HepG2 (cell line): ENCODE measurements around the gene ALG8. TPM values are rescaled to one million over a fixed set of nuclear protein-coding genes. Genes with fewer than 3 reads are reported as not detected.

Experiments used
- FOXO1 ChIP-seq: sonication (generic); formaldehyde crosslinking; IDR thresholded peaks from 2 replicates; pipeline ENCODE4 v1.4.0; 2020; ENCODE audit warnings: missing genetic modification reagents
- NKX3-1 ChIP-seq: sonication (generic); formaldehyde crosslinking; IDR thresholded peaks from 2 replicates; pipeline ENCODE4 v1.5.0; 2020; ENCODE audit warnings: missing genetic modification reagents
- SCMH1 ChIP-seq: sonication (generic); formaldehyde crosslinking; IDR thresholded peaks from 2 replicates; pipeline ENCODE4 v1.9.0; 2021; ENCODE audit warnings: missing genetic modification reagents, mild to moderate bottlenecking, borderline replicate concordance
- SRF ChIP-seq: IDR thresholded peaks from 2 replicates; pipeline ENCODE4 v1.6.1; 2011; ENCODE audit warnings: mild to moderate bottlenecking, low read depth, low read length, moderate library complexity
- ZFP36 ChIP-seq: fragments of 150-350 bp; IDR thresholded peaks from 2 replicates; pipeline ENCODE4 v1.6.1; 2018; ENCODE audit warnings: borderline replicate concordance, low read length, low read depth; ENCODE audit not compliant: partially characterized antibody
- ZFP90 ChIP-seq: sonication (generic); formaldehyde crosslinking; IDR thresholded peaks from 2 replicates; pipeline ENCODE4 v1.8.0; 2022; ENCODE audit warnings: missing genetic modification reagents, mild to moderate bottlenecking, inconsistent platforms, borderline replicate concordance
- ZMYM3 ChIP-seq: sonication (generic); formaldehyde crosslinking; IDR thresholded peaks from 2 replicates; pipeline ENCODE4 v1.5.1; 2020; ENCODE audit warnings: mild to moderate bottlenecking, missing genetic modification reagents
- ZNF501 ChIP-seq: sonication (generic); formaldehyde crosslinking; IDR thresholded peaks from 2 replicates; pipeline ENCODE4 v1.5.1; 2020; ENCODE audit warnings: mild to moderate bottlenecking, moderate library complexity, missing genetic modification reagents
- ZNF577 ChIP-seq: sonication (generic); formaldehyde crosslinking; IDR thresholded peaks from 2 replicates; pipeline ENCODE4 v1.4.0; 2020; ENCODE audit warnings: mild to moderate bottlenecking, low read depth, missing genetic modification reagents, borderline replicate concordance
- ZNF598 ChIP-seq: sonication (generic); formaldehyde crosslinking; IDR thresholded peaks from 2 replicates; pipeline ENCODE4 v1.5.1; 2020; ENCODE audit warnings: mild to moderate bottlenecking, missing genetic modification reagents, borderline replicate concordance
- ZNF629 ChIP-seq: sonication (generic); formaldehyde crosslinking; conservative IDR thresholded peaks from 2 replicates; pipeline ENCODE4 v1.5.0; 2020; ENCODE audit warnings: missing genetic modification reagents
- polyA plus RNA-seq, 8 experiments: library from polyadenylated mRNA; depleted of rRNA in 3 of 8; stranded (reverse) in 7 of 8; unstranded in 1 of 8; fragments of >200 nt; fragmentation: Illumina TruSeq in 4 of 8; extraction: Trizol in 4 of 8; gene quantifications; 2 replicates each; pipeline versions ENCODE4 v1.2.1 to v1.2.3, GENCODE V29; 2011 to 2016; ENCODE audit warnings: low read depth in 4 of 8, missing spikeins in 1 of 8, mixed read lengths in 1 of 8; ENCODE audit not compliant: insufficient read depth in 1 of 8
- total RNA-seq, 5 experiments: library from RNA; depleted of rRNA; stranded (reverse); fragments of >200 nt; fragmentation: Illumina TruSeq; extraction: Trizol; gene quantifications; 2 replicates each; pipeline ENCODE4 v1.2.3, GENCODE V29; 2016; ENCODE audit warnings: low read depth in 1 of 5
- TF ChIP-seq, protein P1 (sequence below): sonication (generic); formaldehyde crosslinking; IDR thresholded peaks from 2 replicates; pipeline ENCODE4 v1.8.0; 2022; ENCODE audit warnings: missing genetic modification reagents, low read depth, mild to moderate bottlenecking, borderline replicate concordance
- TF ChIP-seq, protein P2 (sequence below): IDR thresholded peaks from 2 replicates; pipeline ENCODE4 v1.6.1; 2016; ENCODE audit warnings: mild to moderate bottlenecking, missing biosample characterization, missing genetic modification reagents
- TF ChIP-seq, protein P3 (sequence below): sonication (generic); formaldehyde crosslinking; IDR thresholded peaks from 2 replicates; pipeline ENCODE4 v1.5.0; 2020; ENCODE audit warnings: mild to moderate bottlenecking, missing genetic modification reagents, borderline replicate concordance
- TF ChIP-seq, protein P4 (sequence below): sonication (generic); formaldehyde crosslinking; IDR thresholded peaks from 2 replicates; pipeline ENCODE4 v1.5.1; 2020; ENCODE audit warnings: missing genetic modification reagents, mild to moderate bottlenecking, borderline replicate concordance
- TF ChIP-seq, protein P5 (sequence below): sonication (generic); formaldehyde crosslinking; IDR thresholded peaks from 2 replicates; pipeline ENCODE4 v1.8.1; 2023; ENCODE audit warnings: missing genetic modification reagents, mild to moderate bottlenecking, borderline replicate concordance
- TF ChIP-seq, protein P6 (sequence below): sonication (generic); formaldehyde crosslinking; IDR thresholded peaks from 2 replicates; pipeline ENCODE4 v1.4.0; 2020; ENCODE audit warnings: missing genetic modification reagents

Gene ALG8
- total and polyA plus RNA-seq, 2 of the 13 experiments (the other 11 are each of a cell fraction or from before 2014, with no cell fraction given) = 75.8 to 88.0 TPM

DNA sequence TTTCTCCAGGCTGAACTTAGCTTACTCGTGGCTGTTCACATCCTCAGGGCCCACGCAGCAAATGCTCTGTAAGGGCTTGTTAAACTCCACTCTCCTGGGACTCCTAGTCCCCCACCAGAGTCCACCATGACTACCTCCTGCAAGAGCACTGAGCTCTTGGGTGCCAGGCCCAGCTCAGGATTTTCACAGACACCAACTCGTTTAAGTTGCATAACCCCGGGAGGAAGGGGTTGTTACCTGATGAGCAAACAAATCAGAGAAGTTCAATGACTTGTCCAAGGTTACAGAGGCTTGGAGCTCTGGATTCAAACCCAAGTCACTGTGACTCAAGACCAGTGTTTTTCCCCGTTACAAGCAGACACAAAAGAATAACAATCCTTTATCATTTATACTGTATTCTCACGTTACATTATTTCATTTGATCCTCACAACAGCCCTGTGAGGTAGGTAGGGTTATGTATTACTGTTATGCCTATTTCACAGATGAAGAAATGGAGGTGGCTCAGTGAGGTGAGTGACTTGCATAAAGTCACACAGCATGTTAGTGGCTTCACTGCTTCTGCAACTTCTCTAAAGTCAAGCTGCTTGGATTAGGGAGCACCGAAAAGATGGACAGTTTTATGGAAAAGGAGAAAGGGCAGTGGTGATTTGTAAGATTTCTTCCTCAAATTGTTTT, 31.6 kb upstream of the ALG8 start (continued):
- TF ChIP-seq ZNF577 (CRISPR knock-in tag) (no peak), SCMH1 (no peak), NKX3-1 (CRISPR knock-in tag) (no peak), ZMYM3 (CRISPR knock-in tag) (peak; percentile 59; the same call in 1 of the 2 replicates), ZFP90 (CRISPR knock-in tag) (0 out of 2 replicates have a peak, but pooled peaks have one; percentile 43), ZNF501 (CRISPR knock-in tag) (no peak), FOXO1 (0 out of 2 replicates have a peak, but pooled peaks have one; percentile 29), ZFP36 (no peak), ZNF629 (CRISPR knock-in tag) (peak; percentile 76), ZNF598 (CRISPR knock-in tag) (no peak), SRF (no peak)
- TF ChIP-seq, protein P1, sequence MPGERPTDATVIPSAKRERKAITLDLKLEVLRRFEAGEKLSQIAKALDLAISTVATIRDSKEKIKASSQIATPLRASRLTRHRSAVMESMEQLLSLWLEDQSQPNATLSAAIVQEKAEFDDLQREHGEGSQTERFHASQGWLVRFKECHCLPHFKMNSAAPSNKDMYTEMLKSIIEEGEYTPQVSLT (CRISPR knock-in tag) = no peak
- TF ChIP-seq, protein P2, sequence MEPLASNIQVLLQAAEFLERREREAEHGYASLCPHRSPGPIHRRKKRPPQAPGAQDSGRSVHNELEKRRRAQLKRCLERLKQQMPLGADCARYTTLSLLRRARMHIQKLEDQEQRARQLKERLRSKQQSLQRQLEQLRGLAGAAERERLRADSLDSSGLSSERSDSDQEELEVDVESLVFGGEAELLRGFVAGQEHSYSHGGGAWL (CRISPR knock-in tag) = 0 out of 2 replicates have a peak, but pooled peaks have one; percentile 30
- TF ChIP-seq, protein P3, sequence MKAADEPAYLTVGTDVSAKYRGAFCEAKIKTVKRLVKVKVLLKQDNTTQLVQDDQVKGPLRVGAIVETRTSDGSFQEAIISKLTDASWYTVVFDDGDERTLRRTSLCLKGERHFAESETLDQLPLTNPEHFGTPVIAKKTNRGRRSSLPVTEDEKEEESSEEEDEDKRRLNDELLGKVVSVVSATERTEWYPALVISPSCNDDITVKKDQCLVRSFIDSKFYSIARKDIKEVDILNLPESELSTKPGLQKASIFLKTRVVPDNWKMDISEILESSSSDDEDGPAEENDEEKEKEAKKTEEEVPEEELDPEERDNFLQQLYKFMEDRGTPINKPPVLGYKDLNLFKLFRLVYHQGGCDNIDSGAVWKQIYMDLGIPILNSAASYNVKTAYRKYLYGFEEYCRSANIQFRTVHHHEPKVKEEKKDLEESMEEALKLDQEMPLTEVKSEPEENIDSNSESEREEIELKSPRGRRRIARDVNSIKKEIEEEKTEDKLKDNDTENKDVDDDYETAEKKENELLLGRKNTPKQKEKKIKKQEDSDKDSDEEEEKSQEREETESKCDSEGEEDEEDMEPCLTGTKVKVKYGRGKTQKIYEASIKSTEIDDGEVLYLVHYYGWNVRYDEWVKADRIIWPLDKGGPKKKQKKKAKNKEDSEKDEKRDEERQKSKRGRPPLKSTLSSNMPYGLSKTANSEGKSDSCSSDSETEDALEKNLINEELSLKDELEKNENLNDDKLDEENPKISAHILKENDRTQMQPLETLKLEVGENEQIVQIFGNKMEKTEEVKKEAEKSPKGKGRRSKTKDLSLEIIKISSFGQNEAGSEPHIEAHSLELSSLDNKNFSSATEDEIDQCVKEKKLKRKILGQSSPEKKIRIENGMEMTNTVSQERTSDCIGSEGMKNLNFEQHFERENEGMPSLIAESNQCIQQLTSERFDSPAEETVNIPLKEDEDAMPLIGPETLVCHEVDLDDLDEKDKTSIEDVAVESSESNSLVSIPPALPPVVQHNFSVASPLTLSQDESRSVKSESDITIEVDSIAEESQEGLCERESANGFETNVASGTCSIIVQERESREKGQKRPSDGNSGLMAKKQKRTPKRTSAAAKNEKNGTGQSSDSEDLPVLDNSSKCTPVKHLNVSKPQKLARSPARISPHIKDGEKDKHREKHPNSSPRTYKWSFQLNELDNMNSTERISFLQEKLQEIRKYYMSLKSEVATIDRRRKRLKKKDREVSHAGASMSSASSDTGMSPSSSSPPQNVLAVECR (CRISPR knock-in tag) = no peak
- TF ChIP-seq, protein P4, sequence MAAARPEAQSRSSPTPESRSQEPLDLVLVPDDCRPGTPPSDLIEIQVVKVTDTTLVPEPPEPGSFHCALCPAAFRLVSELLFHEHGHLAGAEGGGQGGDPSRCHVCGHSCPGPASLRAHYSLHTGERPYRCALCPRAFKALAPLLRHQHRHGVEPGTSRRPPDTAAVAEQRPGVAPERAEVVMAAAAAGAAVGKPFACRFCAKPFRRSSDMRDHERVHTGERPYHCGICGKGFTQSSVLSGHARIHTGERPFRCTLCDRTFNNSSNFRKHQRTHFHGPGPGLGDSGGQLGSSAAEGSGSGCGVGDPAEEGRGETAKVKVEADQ (CRISPR knock-in tag) = no peak
- TF ChIP-seq, protein P5, sequence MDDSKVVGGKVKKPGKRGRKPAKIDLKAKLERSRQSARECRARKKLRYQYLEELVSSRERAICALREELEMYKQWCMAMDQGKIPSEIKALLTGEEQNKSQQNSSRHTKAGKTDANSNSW = no peak
- TF ChIP-seq, protein P6, sequence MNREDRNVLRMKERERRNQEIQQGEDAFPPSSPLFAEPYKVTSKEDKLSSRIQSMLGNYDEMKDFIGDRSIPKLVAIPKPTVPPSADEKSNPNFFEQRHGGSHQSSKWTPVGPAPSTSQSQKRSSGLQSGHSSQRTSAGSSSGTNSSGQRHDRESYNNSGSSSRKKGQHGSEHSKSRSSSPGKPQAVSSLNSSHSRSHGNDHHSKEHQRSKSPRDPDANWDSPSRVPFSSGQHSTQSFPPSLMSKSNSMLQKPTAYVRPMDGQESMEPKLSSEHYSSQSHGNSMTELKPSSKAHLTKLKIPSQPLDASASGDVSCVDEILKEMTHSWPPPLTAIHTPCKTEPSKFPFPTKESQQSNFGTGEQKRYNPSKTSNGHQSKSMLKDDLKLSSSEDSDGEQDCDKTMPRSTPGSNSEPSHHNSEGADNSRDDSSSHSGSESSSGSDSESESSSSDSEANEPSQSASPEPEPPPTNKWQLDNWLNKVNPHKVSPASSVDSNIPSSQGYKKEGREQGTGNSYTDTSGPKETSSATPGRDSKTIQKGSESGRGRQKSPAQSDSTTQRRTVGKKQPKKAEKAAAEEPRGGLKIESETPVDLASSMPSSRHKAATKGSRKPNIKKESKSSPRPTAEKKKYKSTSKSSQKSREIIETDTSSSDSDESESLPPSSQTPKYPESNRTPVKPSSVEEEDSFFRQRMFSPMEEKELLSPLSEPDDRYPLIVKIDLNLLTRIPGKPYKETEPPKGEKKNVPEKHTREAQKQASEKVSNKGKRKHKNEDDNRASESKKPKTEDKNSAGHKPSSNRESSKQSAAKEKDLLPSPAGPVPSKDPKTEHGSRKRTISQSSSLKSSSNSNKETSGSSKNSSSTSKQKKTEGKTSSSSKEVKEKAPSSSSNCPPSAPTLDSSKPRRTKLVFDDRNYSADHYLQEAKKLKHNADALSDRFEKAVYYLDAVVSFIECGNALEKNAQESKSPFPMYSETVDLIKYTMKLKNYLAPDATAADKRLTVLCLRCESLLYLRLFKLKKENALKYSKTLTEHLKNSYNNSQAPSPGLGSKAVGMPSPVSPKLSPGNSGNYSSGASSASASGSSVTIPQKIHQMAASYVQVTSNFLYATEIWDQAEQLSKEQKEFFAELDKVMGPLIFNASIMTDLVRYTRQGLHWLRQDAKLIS (CRISPR knock-in tag) = no peak
